ENCODE data around the gene CA5B. TPM values are rescaled to one million over a fixed set of nuclear protein-coding genes. Genes with fewer than 3 reads are reported as not detected.
"Not testable (repeated sequence)": the region's sequence is repeated elsewhere in the genome, so short reads cannot be mapped to it uniquely, and the experiment has no call there.

CA5B gene
- total and polyA plus RNA-seq, 8 donors: 1.2 to 102 (median 17.6) TPM; not detected in 1

- Histone ChIP-seq H3K36me3 (no peaks in the 10 kb centered on the region), H3K4me1 (peaks cover 0 to 25% (median 19%) of the 10 kb centered on the region in 4 donors), H3K4me3 (no peak overlapping the region), H3K27ac (peak overlapping the region in 4 of 5 donors; percentile 70 to 77 (median 74)), H3K27me3 (no peaks in the 10 kb centered on the region), H3K9me3 (no peaks in the 10 kb centered on the region)
- DNase-seq: peak in 1 of 2 donors; percentile 72
- 0 to 43% (median 20%) methylated on average over 4 of the region's 4 CpGs for WGBS, 5 donors
- TF ChIP-seq CTCF (IDR thresholded peaks at IDR 0.05) (no peak), POLR2AphosphoS5 (IDR thresholded peaks at IDR 0.05) (no peak), EP300 (IDR thresholded peaks at IDR 0.05) (no peak), POLR2A (IDR thresholded peaks at IDR 0.05) (no peak)
- intact Hi-C loops (cut with DNase I; ENCODE audit: low total_unique reads): no loop called here
Measured at GRCh38 chrX:15751155-15751819, 13.2 kb downstream of the CA5B start.

DNA sequence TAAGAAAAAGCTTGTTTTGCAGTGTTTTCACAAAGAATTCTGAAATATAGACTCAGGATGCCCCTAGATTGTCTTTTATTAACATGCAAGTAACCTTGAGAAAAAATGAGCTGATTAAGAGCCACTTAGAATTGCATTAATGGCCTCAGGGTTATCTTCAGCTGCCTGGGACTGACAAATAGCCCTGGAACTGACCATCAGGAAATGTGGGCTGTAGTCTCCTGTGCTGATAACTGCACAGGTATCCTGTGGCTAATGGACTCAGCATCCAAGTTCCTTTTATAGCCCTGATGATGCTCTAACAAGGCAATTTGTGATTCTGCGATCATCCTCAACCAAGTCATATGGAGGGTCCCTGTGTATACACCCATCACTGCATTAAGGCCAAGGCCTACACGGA lies 17.0 kb downstream of the CA5B start:
- 82 to 97% (median 91%) methylated on average over 2 of the region's 2 CpGs for WGBS, 5 donors
- Histone ChIP-seq H3K27ac (no peak overlapping the region), H3K4me3 (no peak overlapping the region), H3K27me3 (no peaks in the 10 kb centered on the region), H3K36me3 (peaks cover 0 to 6% (median 0%) of the 10 kb centered on the region in 4 donors), H3K9me3 (no peaks in the 10 kb centered on the region), H3K4me1 (peaks cover 0 to 20% (median 9%) of the 10 kb centered on the region in 4 donors)
- intact Hi-C loops (cut with DNase I; ENCODE audit: low total_unique reads): no loop called here
- TF ChIP-seq CTCF (IDR thresholded peaks at IDR 0.05) (no peak), EP300 (IDR thresholded peaks at IDR 0.05) (no peak), POLR2A (IDR thresholded peaks at IDR 0.05) (no peak), POLR2AphosphoS5 (IDR thresholded peaks at IDR 0.05) (no peak)
- no peak for DNase-seq

DNA sequence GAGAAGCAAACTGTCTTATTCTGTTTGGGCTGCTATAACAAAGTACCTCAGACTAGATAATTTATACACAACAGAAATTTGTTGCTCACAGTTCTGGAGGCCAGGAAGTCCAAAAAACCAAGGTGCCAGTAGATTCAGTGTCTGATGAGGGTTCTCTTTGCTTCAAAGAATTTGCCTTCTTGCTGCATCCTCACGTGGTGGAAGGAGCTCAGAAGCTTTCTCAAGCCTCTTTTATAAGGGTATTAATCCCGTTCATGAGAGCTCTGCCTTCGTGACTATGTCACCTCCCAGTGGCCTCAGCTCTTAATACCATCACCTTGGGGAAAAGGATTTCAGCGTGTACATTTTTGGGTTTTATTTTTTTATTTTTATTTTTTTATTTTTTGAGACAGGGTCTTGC lies 20.1 kb downstream of the CA5B start:
- Histone ChIP-seq H3K27ac (no peak overlapping the region), H3K4me3 (no peak overlapping the region), H3K27me3 (no peaks in the 10 kb centered on the region), H3K4me1 (no peaks in the 10 kb centered on the region), H3K9me3 (no peaks in the 10 kb centered on the region), H3K36me3 (peaks cover 0 to 6% (median 0%) of the 10 kb centered on the region in 4 donors)
- 65 to 82% (median 75%) methylated on average over 4 of the region's 4 CpGs for WGBS, 5 donors
- no peak for TF ChIP-seq POLR2AphosphoS5 (IDR thresholded peaks at IDR 0.05)
- TF ChIP-seq EP300 (IDR thresholded peaks at IDR 0.05): no peak
- no peak for TF ChIP-seq CTCF (IDR thresholded peaks at IDR 0.05)
- no peak for TF ChIP-seq POLR2A (IDR thresholded peaks at IDR 0.05)
- intact Hi-C loops (cut with DNase I; ENCODE audit: low total_unique reads): no loop called here
- DNase-seq: no peak

GRCh38 chrX:15759886-15760285 lies 21.8 kb downstream of the CA5B start:
- H3K27ac ChIP-seq; DNase-seq; H3K4me3 ChIP-seq; H3K4me1 ChIP-seq; H3K9me3 ChIP-seq; H3K27me3 ChIP-seq; H3K36me3 ChIP-seq; intact Hi-C loops (cut with DNase I; ENCODE audit: low total_unique reads): not testable (repeated sequence)
- 61 to 83% (median 82%) methylated on average over 4 to 6 of the region's 6 CpGs for WGBS, 5 donors

- intact Hi-C loops (cut with DNase I; ENCODE audit: low total_unique reads): no loop called here
- no peaks in the 10 kb centered on the region for H3K9me3 ChIP-seq
- TF ChIP-seq POLR2A (IDR thresholded peaks at IDR 0.05) (no peak), EP300 (IDR thresholded peaks at IDR 0.05) (no peak), POLR2AphosphoS5 (IDR thresholded peaks at IDR 0.05) (no peak), CTCF (IDR thresholded peaks at IDR 0.05) (peak in 4 of 7 experiments; percentile 36 to 59 (median 45))
- peaks cover 0 to 6% (median 0%) of the 10 kb centered on the region in 4 donors for H3K36me3 ChIP-seq
- no peak overlapping the region for H3K4me3 ChIP-seq
- H3K4me1 ChIP-seq: no peaks in the 10 kb centered on the region
- H3K27me3 ChIP-seq: no peaks in the 10 kb centered on the region
- H3K27ac ChIP-seq: no peak overlapping the region
- DNase-seq: peak in 1 of 2 donors; percentile 64
- 48 to 81% (median 77%) methylated on average over 8 of the region's 8 CpGs for WGBS, 5 donors
Measured at GRCh38 chrX:15761564-15762191, 23.6 kb downstream of the CA5B start.
